ENCODE results near the gene ITGA8. TPM values are rescaled to one million over a fixed set of nuclear protein-coding genes. Genes with fewer than 3 reads are reported as not detected.

Gene ITGA8
- total and polyA plus RNA-seq, 9 of the 15 experiments (the other 6 are each of a cell fraction or from before 2014, with no cell fraction given): 0.01 to 0.07 (median 0.04) TPM; not detected in 5

- TF ChIP-seq TRIM25 (IDR thresholded peaks at IDR 0.05; ENCODE audit: borderline replicate concordance) (no peak), ZKSCAN1 (IDR thresholded peaks at IDR 0.05; ENCODE audit: low read depth, low read length) (no peak), ZBTB5 (IDR thresholded peaks at IDR 0.05) (no peak), ZNF121 (CRISPR knock-in tag; conservative IDR thresholded peaks at IDR 0.05) (no peak), ATF3 (IDR thresholded peaks at IDR 0.05) (no peak), ATF3 (CRISPR knock-in tag; conservative IDR thresholded peaks at IDR 0.05) (no peak), HOXB6 (CRISPR knock-in tag; IDR thresholded peaks at IDR 0.05; ENCODE audit: borderline replicate concordance) (no peak)
These were observed 15.1 kb downstream of the ITGA8 start (continued) for GRCh38 chr10:15704581-15704968.
